Fibroblast of lung (primary cell): Measurements from ENCODE around the gene FHIT. TPM values are rescaled to one million over a fixed set of nuclear protein-coding genes. Genes with fewer than 3 reads are reported as not detected.

Experiments
- DNase-seq, 2 donors: peaks; one replicate each; pipeline versions ENCODE4 v3.0.0 to v3.0.0-alpha.2; 2010; ENCODE audit warnings: low read depth in 2 of 2
- H2AFZ ChIP-seq: 2 replicates; pipeline ENCODE4 v1.5.1; 2012; ENCODE audit warnings: low read length, control low read depth, inconsistent platforms
- H3K27ac ChIP-seq: 2 replicates; pipeline ENCODE4 v1.5.1; 2011; ENCODE audit warnings: low read length, control low read depth; ENCODE audit not compliant: insufficient read depth
- H3K27me3 ChIP-seq: 2 replicates; pipeline ENCODE4 v1.5.1; 2011; ENCODE audit warnings: mild to moderate bottlenecking, low read length; ENCODE audit not compliant: control insufficient read depth, insufficient read depth
- H3K36me3 ChIP-seq: 2 replicates; pipeline ENCODE4 v1.5.1; 2011; ENCODE audit warnings: low read length; ENCODE audit not compliant: control insufficient read depth, insufficient read depth
- H3K4me1 ChIP-seq: 2 replicates; pipeline ENCODE4 v1.5.1; 2011; ENCODE audit warnings: low read length; ENCODE audit not compliant: control insufficient read depth, insufficient read depth; ENCODE audit errors: extremely low read depth
- H3K4me2 ChIP-seq: 2 replicates; pipeline ENCODE4 v1.5.1; 2011; ENCODE audit warnings: low read length, control low read depth; ENCODE audit not compliant: insufficient read depth; ENCODE audit errors: extremely low read depth
- H3K4me3 ChIP-seq, 4 experiments: fragments of 200-600 bp in 1 of 4; sonication (generic) in 1 of 4; replicated peaks in 1 of 4; 2 replicates each; pipeline ENCODE4 v1.5.1; 2011 to 2016; ENCODE audit warnings: low read length in 4 of 4, low read depth in 3 of 4, mild to moderate bottlenecking in 3 of 4, control low read depth in 2 of 4, inconsistent platforms in 1 of 4, mixed read lengths in 1 of 4; ENCODE audit not compliant: insufficient read depth in 1 of 4; ENCODE audit errors: control extremely low read depth in 1 of 4
- H3K79me2 ChIP-seq: 2 replicates; pipeline ENCODE4 v1.5.1; 2012; ENCODE audit warnings: mild to moderate bottlenecking, low read length, inconsistent platforms; ENCODE audit not compliant: control insufficient read depth, insufficient read depth
- H3K9ac ChIP-seq: 2 replicates; pipeline ENCODE4 v1.5.1; 2011; ENCODE audit warnings: mild to moderate bottlenecking, low read length, control low read depth; ENCODE audit not compliant: insufficient read depth
- H3K9me3 ChIP-seq: 2 replicates; pipeline ENCODE4 v1.5.1; 2012; ENCODE audit warnings: low read depth, low read length; ENCODE audit not compliant: control insufficient read depth, insufficient read depth
- H4K20me1 ChIP-seq: 2 replicates; pipeline ENCODE4 v1.5.1; 2011; ENCODE audit warnings: low read length; ENCODE audit not compliant: control insufficient read depth, insufficient read depth; ENCODE audit errors: extremely low read depth
- EZH2 ChIP-seq: IDR thresholded peaks from 2 replicates; pipeline ENCODE4 v1.5.1; 2012; ENCODE audit warnings: low read length, control low read depth, mild to moderate bottlenecking; ENCODE audit errors: missing control alignments
- polyA plus RNA-seq, 2 donors: library from polyadenylated mRNA; depleted of rRNA in 1 of 2; stranded (reverse) in 1 of 2; unstranded in 1 of 2; fragments of >200 nt; gene quantifications; 2 replicates each; pipeline ENCODE4 v1.2.1, GENCODE V29; 2011 to 2012; ENCODE audit warnings: missing spikeins in 1 of 2
- total RNA-seq: library from RNA; depleted of rRNA; stranded (reverse); fragments of >200 nt; gene quantifications from 2 replicates; pipeline ENCODE4 v1.2.1, GENCODE V29; 2014
- TF ChIP-seq, protein P1 (sequence below), 2 donors: IDR thresholded peaks in 1 of 2; conservative IDR thresholded peaks in 1 of 2; 1 replicate in 1 of 2; 2 replicates in 1 of 2; pipeline ENCODE4 v1.5.1; 2011 to 2012; ENCODE audit warnings: low read length in 2 of 2, control low read depth in 1 of 2, inconsistent platforms in 1 of 2, low read depth in 1 of 2, mild to moderate bottlenecking in 1 of 2

FHIT gene
- total and polyA plus RNA-seq, 2 donors (not counting 1 experiment from before 2014, with no cell fraction given), result 0.79 to 2.1 TPM

DNA sequence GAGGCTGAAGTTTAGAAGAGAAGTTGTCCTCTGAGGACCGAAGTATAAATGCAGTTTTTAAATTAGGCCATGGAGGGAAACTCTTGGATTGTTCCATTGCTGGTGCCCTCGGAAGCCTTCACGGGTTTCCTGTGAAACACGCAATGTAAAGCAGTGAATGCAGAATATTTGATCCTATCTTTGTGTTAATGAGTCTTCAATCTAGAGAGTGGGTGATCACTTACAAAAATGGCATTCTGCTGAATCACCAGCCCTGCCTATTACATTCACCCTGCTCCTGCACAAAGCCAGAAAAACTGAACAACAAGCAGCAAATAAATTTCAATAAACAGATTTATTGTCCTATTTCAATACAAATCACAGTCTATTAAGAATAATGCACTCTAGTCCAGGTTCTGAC is 1063.9 kb downstream of the FHIT start:
- H3K9ac ChIP-seq, result no peak overlapping the region
- H3K79me2 ChIP-seq, result no peaks in the 10 kb centered on the region
- no peak overlapping the region for H3K4me2 ChIP-seq
- no peak for TF ChIP-seq EZH2
- TF ChIP-seq, protein P1, sequence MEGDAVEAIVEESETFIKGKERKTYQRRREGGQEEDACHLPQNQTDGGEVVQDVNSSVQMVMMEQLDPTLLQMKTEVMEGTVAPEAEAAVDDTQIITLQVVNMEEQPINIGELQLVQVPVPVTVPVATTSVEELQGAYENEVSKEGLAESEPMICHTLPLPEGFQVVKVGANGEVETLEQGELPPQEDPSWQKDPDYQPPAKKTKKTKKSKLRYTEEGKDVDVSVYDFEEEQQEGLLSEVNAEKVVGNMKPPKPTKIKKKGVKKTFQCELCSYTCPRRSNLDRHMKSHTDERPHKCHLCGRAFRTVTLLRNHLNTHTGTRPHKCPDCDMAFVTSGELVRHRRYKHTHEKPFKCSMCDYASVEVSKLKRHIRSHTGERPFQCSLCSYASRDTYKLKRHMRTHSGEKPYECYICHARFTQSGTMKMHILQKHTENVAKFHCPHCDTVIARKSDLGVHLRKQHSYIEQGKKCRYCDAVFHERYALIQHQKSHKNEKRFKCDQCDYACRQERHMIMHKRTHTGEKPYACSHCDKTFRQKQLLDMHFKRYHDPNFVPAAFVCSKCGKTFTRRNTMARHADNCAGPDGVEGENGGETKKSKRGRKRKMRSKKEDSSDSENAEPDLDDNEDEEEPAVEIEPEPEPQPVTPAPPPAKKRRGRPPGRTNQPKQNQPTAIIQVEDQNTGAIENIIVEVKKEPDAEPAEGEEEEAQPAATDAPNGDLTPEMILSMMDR (conservative IDR thresholded peaks at IDR 0.05 in 1 of 2, IDR thresholded peaks at IDR 0.05 in 1 of 2; ENCODE audit: low read depth in 1 of 2, low read length in 2 of 2), result no peak
- no peak overlapping the region for H3K27ac ChIP-seq
- H3K9me3 ChIP-seq, result no peaks in the 10 kb centered on the region
- no peaks in the 10 kb centered on the region for H4K20me1 ChIP-seq
- H3K4me3 ChIP-seq, result no peak overlapping the region
- H3K27me3 ChIP-seq, result no peaks in the 10 kb centered on the region
- DNase-seq, result peak in 1 of 2 donors; percentile 10
- H2AFZ ChIP-seq, result no peak overlapping the region
- no peaks in the 10 kb centered on the region for H3K36me3 ChIP-seq
- H3K4me1 ChIP-seq, result no peaks in the 10 kb centered on the region

DNA sequence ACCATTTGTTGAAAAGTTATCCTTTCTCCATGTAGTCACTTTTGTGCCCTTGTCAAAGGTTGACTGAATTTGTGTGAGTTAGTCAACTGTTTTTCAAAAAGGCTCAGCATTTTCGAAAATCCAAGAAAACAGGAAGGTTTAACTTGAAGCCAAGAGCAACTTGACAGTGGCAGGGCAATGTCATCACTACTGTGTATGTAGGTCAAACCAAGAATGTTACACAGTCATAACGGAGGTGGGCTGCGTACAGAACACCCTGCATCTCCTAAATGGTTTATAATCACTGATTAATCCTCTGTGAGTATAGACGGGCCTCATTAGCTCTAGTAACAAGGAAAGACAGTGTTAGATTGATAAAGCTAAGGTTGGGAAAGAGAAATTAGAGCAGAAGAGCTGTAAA is 1064.9 kb downstream of the FHIT start:
- no peak for DNase-seq
- H3K4me1 ChIP-seq, result no peaks in the 10 kb centered on the region
- no peak overlapping the region for H3K9ac ChIP-seq
- no peaks in the 10 kb centered on the region for H4K20me1 ChIP-seq
- H3K4me3 ChIP-seq, result no peak overlapping the region
- no peak overlapping the region for H3K27ac ChIP-seq
- no peak overlapping the region for H2AFZ ChIP-seq
- no peak overlapping the region for H3K4me2 ChIP-seq
- no peaks in the 10 kb centered on the region for H3K79me2 ChIP-seq
- H3K9me3 ChIP-seq, result no peaks in the 10 kb centered on the region
- no peak for TF ChIP-seq EZH2
- TF ChIP-seq, protein P1 (conservative IDR thresholded peaks at IDR 0.05 in 1 of 2, IDR thresholded peaks at IDR 0.05 in 1 of 2; ENCODE audit: low read depth in 1 of 2, low read length in 2 of 2), result no peak
- H3K27me3 ChIP-seq, result no peaks in the 10 kb centered on the region
- H3K36me3 ChIP-seq, result no peaks in the 10 kb centered on the region

DNA sequence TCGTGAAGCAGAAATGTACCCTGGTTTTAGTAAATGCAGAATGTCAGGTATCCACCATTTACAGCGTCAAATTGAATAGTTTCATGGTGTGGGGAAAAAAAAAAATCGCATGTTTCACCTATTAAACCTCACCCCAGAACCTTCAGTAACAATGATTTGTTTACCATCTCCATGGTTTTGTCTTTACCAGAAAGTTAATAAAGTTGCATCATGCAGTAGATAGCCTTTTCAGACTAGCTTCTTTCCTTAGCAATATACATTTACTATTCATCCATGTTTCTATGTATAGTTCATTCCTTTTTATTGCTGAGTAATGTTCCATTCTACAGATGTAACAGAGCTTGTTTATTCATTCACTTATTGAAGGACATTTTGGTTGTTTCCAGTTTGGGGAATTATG is 1066.1 kb downstream of the FHIT start:
- Histone ChIP-seq H3K9ac (no peak overlapping the region), H3K36me3 (no peaks in the 10 kb centered on the region), H3K4me3 (no peak overlapping the region), H3K27me3 (no peaks in the 10 kb centered on the region), H3K4me2 (no peak overlapping the region), H2AFZ (no peak overlapping the region), H3K27ac (no peak overlapping the region), H3K4me1 (no peaks in the 10 kb centered on the region), H3K9me3 (no peaks in the 10 kb centered on the region), H4K20me1 (no peaks in the 10 kb centered on the region), H3K79me2 (no peaks in the 10 kb centered on the region)
- no peak for TF ChIP-seq EZH2
- TF ChIP-seq, protein P1 (conservative IDR thresholded peaks at IDR 0.05 in 1 of 2, IDR thresholded peaks at IDR 0.05 in 1 of 2; ENCODE audit: low read depth in 1 of 2, low read length in 2 of 2), result no peak
- DNase-seq, result no peak
